IPS DF 6.9 (cell line): ENCODE data around the gene RIPPLY1.

Experiments
- DNase-seq: peaks from one replicate; pipeline ENCODE4 v3.0.0-alpha.2; 2013; ENCODE audit warnings: low read depth, low spot score
- H3K27ac ChIP-seq: one replicate; pipeline ENCODE4 v1.5.1; 2013; ENCODE audit warnings: low read length, control low read depth
- H3K27me3 ChIP-seq: 2 replicates; pipeline ENCODE4 v1.6.1; 2013; ENCODE audit warnings: mild to moderate bottlenecking, low read length; ENCODE audit not compliant: control insufficient read depth, insufficient read depth
- H3K36me3 ChIP-seq: 2 replicates; pipeline ENCODE4 v1.6.1; 2013; ENCODE audit warnings: low read length; ENCODE audit not compliant: control insufficient read depth, insufficient read depth
- H3K4me1 ChIP-seq: 2 replicates; pipeline ENCODE4 v1.6.1; 2013; ENCODE audit warnings: low read length; ENCODE audit not compliant: control insufficient read depth, insufficient read depth
- H3K4me3 ChIP-seq: 2 replicates; pipeline ENCODE4 v1.5.1; 2013; ENCODE audit warnings: mild to moderate bottlenecking, low read length
- H3K9me3 ChIP-seq: 2 replicates; pipeline ENCODE4 v1.6.1; 2013; ENCODE audit warnings: low read length, inconsistent platforms; ENCODE audit not compliant: control insufficient read depth, insufficient read depth
- WGBS: extraction: QIAGEN DNeasy Blood & Tissue Kit; methylation state at CpG from one replicate; pipeline ENCODE4 v1.1.7; 2013; ENCODE audit warnings: mixed read lengths, missing lambda C conversion rate; ENCODE audit not compliant: insufficient read length, insufficient coverage; 5-methylcytosine and 5-hydroxymethylcytosine counted together

Gene RIPPLY1

GRCh38 chrX:106903291-106903824 lies at the start of gene RIPPLY1:
Gene RIPPLY1 (minus strand): TSS chrX:106903341. CDS start chrX:106903287, 54 bp downstream.
- no peaks in the 10 kb centered on the region; the same call in 1 of the 2 replicates for H3K4me1 ChIP-seq
- no peaks in the 10 kb centered on the region for H3K9me3 ChIP-seq
- H3K27ac ChIP-seq = no peak within 1 kb of the TSS
- no peaks in the 10 kb centered on the region for H3K27me3 ChIP-seq
- no peak within 1 kb of the TSS for H3K4me3 ChIP-seq
- no peak for DNase-seq
- no CpG with 5 or more reads among the region's 1 CpG for WGBS
- H3K36me3 ChIP-seq = no peaks in the 10 kb centered on the region

GRCh38 chrX:106952538-106952937 lies 49.4 kb upstream of the RIPPLY1 start:
- DNase-seq = no peak
- Histone ChIP-seq H3K36me3 (no peaks in the 10 kb centered on the region), H3K27me3 (no peaks in the 10 kb centered on the region), H3K9me3 (no peaks in the 10 kb centered on the region), H3K27ac (no peak overlapping the region), H3K4me1 (no peaks in the 10 kb centered on the region), H3K4me3 (no peak overlapping the region)
- WGBS = no CpG with 5 or more reads among the region's 2 CpGs

GRCh38 chrX:106952089-106952488 lies 48.9 kb upstream of the RIPPLY1 start:
- no peaks in the 10 kb centered on the region for H3K36me3 ChIP-seq
- DNase-seq = no peak
- no peaks in the 10 kb centered on the region for H3K9me3 ChIP-seq
- H3K27ac ChIP-seq = no peak overlapping the region
- no peaks in the 10 kb centered on the region for H3K27me3 ChIP-seq
- no peaks in the 10 kb centered on the region for H3K4me1 ChIP-seq
- H3K4me3 ChIP-seq = no peak overlapping the region
- no CpG with 5 or more reads among the region's 3 CpGs for WGBS

GRCh38 chrX:106951230-106951629 lies 48.1 kb upstream of the RIPPLY1 start:
- 100% methylated on average over 1 of the region's 6 CpGs for WGBS
- DNase-seq = no peak
- no peaks in the 10 kb centered on the region for H3K4me1 ChIP-seq
- no peaks in the 10 kb centered on the region for H3K36me3 ChIP-seq
- no peak overlapping the region for H3K4me3 ChIP-seq
- H3K27me3 ChIP-seq = no peaks in the 10 kb centered on the region
- H3K9me3 ChIP-seq = no peaks in the 10 kb centered on the region
- no peak overlapping the region for H3K27ac ChIP-seq

GRCh38 chrX:106950381-106950780 lies 47.2 kb upstream of the RIPPLY1 start:
- no peak for DNase-seq
- WGBS = no CpG with 5 or more reads among the region's 2 CpGs
- no peak overlapping the region for H3K27ac ChIP-seq

GRCh38 chrX:106949366-106949765 lies 46.2 kb upstream of the RIPPLY1 start:
- Histone ChIP-seq H3K4me3 (no peak overlapping the region), H3K9me3 (no peaks in the 10 kb centered on the region), H3K27ac (no peak overlapping the region), H3K27me3 (no peaks in the 10 kb centered on the region), H3K4me1 (no peaks in the 10 kb centered on the region), H3K36me3 (no peaks in the 10 kb centered on the region)
- no peak for DNase-seq
- WGBS = no CpG with 5 or more reads among the region's 1 CpG

More at GRCh38 chrX:106950381-106950780, 47.2 kb upstream of the RIPPLY1 start:
- Histone ChIP-seq H3K9me3 (no peaks in the 10 kb centered on the region), H3K4me1 (no peaks in the 10 kb centered on the region), H3K36me3 (no peaks in the 10 kb centered on the region), H3K27me3 (no peaks in the 10 kb centered on the region), H3K4me3 (no peak overlapping the region)

GRCh38 chrX:106948641-106949040 lies 45.5 kb upstream of the RIPPLY1 start:
- Histone ChIP-seq H3K27ac (no peak overlapping the region), H3K36me3 (no peaks in the 10 kb centered on the region), H3K27me3 (no peaks in the 10 kb centered on the region), H3K9me3 (no peaks in the 10 kb centered on the region), H3K4me3 (no peak overlapping the region), H3K4me1 (no peaks in the 10 kb centered on the region)
- DNase-seq = no peak
- no CpG with 5 or more reads among the region's 3 CpGs for WGBS

GRCh38 chrX:106946464-106946863 lies 43.3 kb upstream of the RIPPLY1 start:
- Histone ChIP-seq H3K27me3 (no peaks in the 10 kb centered on the region), H3K36me3 (no peaks in the 10 kb centered on the region), H3K27ac (no peak overlapping the region), H3K4me1 (no peaks in the 10 kb centered on the region), H3K9me3 (no peaks in the 10 kb centered on the region), H3K4me3 (no peak overlapping the region)
- no CpG with 5 or more reads among the region's 3 CpGs for WGBS
- no peak for DNase-seq

- Histone ChIP-seq H3K27ac (no peak overlapping the region), H3K4me3 (no peak overlapping the region), H3K4me1 (no peaks in the 10 kb centered on the region), H3K36me3 (no peaks in the 10 kb centered on the region), H3K9me3 (no peaks in the 10 kb centered on the region), H3K27me3 (no peaks in the 10 kb centered on the region)
- no peak for DNase-seq
- WGBS = no CpG with 5 or more reads among the region's 1 CpG
These were observed 36.9 kb upstream of the RIPPLY1 start for GRCh38 chrX:106940068-106940467.

- H3K4me3 ChIP-seq = no peak overlapping the region
- no peak overlapping the region for H3K27ac ChIP-seq
- no peaks in the 10 kb centered on the region for H3K9me3 ChIP-seq
- no peaks in the 10 kb centered on the region for H3K36me3 ChIP-seq
- no peak for DNase-seq
- no peaks in the 10 kb centered on the region for H3K27me3 ChIP-seq
- no peaks in the 10 kb centered on the region for H3K4me1 ChIP-seq
- WGBS = no CpG with 5 or more reads among the region's 3 CpGs
These were observed 36.4 kb upstream of the RIPPLY1 start for GRCh38 chrX:106939566-106939965.

GRCh38 chrX:106936246-106936645 lies 33.1 kb upstream of the RIPPLY1 start:
- Histone ChIP-seq H3K36me3 (no peaks in the 10 kb centered on the region), H3K27ac (no peak overlapping the region), H3K27me3 (no peaks in the 10 kb centered on the region), H3K4me3 (no peak overlapping the region), H3K9me3 (no peaks in the 10 kb centered on the region), H3K4me1 (no peaks in the 10 kb centered on the region)
- WGBS = no CpG with 5 or more reads among the region's 1 CpG
- DNase-seq = no peak
